Raji (cell line): Measurements from ENCODE around the gene IGF1.

ENCODE experiments used
- POLR2A ChIP-seq: IDR thresholded peaks from 2 replicates; pipeline ENCODE4 v1.6.1; 2011; ENCODE audit warnings: low read depth, low read length, control low read depth; ENCODE audit not compliant: insufficient read depth

IGF1 gene

DNA sequence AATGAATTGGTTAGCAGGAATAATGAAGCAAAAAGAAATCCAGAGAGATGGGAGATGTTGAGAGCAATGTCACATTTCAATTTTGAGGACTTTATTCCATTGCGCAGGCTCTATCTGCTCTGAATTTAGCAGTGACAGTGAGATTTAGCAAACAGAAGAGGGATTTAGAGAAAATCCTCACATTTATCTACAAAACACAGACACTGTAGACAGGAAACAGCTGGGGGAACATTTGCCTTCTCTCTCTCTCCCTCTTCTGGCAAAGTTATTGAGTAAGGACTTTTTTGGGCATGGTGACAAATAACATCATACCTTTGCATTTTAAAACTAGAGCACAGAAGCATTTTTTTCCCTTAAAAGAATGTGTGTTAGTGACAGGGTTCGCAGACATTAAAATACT is at the start of gene IGF1:
Gene IGF1 (minus strand): TSS at position 158 of the 400 bp plus-strand sequence. CDS start 182 bp downstream, outside the sequence.
- no peak for TF ChIP-seq POLR2A

DNA sequence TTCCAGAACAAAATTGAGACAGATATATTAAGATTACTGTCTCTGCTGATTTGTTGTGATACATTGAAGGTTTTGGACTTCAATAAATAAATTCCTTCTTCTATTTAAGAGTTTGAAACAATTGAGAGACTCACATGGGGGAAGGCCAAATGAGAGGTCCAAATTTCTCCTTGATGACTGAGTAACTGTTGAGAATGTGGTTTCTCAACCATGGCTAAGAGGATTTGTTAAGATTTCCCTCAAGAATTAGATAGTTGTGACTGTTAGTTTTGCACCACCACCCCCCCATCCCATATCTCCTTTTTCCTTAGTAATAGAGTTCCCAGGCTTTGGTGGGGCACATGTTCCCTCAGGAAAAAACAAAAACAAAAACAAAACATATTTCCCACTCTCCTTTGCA is 47.7 kb upstream of the IGF1 start:
- TF ChIP-seq POLR2A, result no peak

- no peak for TF ChIP-seq POLR2A
Measured at GRCh38 chr12:102527171-102527720, 46.9 kb upstream of the IGF1 start.

DNA sequence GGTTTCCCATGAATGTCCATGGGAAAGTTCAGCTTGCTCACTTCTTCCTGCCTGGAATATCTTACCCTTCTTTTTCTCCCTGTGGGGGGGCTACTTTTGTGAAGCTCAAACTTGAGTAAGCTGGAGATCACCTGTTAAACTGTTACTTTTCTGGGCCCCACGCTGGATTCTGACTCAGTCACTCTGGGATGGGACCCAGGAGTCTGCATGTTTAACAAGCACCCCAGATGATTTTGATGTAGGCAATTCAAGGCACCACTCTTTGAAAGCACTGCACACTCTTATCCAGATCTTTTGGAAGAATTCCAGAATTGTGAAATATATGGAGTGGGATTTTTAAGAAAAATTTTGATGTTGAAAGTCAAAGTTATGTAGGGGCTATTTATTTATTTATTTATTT is 46.3 kb upstream of the IGF1 start:
- no peak for TF ChIP-seq POLR2A

DNA sequence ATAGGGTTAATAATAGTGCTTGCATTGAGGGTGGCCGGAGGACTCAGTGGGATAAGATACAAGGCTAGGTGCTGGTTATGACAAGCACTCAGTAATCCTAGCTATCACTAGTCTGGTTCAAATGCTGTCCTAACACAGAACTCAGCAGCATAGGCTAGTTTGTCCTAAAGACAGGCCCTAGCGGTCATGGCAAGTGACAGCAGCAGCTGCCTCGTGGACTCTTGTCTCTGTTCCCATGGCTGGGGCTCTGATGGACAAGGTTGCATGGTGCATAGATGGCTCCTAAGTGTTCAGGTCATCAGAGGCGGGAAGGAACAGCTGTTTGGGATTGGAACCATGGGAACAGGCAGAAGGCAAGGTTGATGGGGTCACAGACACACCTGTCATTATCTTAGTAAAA is 42.4 kb upstream of the IGF1 start:
- TF ChIP-seq POLR2A, result no peak

DNA sequence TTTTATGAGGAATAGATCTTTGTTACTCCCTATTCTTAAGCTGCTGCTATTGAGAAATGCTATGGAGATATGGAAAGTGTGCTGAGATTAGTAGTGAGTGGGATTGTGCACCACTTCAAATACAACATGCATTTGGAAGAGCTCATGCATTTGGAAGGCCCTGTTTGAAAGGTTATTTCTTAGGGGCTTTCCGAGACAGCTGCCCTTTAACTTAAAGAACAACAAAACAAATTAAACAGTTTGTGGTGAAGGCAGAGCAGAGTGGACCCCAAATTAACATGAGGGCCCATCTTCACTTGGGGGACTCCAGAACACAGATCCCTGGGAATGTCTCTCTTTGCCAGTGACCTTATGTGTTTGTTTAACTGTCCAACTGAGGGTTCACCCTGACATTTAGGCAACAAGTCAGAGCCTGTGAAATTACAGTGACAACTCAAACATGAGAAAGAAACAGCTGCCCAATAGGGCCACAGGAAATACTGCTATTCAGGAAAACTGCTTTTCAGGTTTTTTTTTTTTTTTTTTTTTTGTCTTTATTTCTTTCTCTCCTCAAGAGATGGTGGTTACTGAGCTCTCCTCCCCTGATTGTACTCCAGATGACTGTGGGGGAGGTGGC is 41.4 kb upstream of the IGF1 start:
- TF ChIP-seq POLR2A, result no peak

- TF ChIP-seq POLR2A, result no peak
Measured at GRCh38 chr12:102518871-102519270, 38.5 kb upstream of the IGF1 start.

DNA sequence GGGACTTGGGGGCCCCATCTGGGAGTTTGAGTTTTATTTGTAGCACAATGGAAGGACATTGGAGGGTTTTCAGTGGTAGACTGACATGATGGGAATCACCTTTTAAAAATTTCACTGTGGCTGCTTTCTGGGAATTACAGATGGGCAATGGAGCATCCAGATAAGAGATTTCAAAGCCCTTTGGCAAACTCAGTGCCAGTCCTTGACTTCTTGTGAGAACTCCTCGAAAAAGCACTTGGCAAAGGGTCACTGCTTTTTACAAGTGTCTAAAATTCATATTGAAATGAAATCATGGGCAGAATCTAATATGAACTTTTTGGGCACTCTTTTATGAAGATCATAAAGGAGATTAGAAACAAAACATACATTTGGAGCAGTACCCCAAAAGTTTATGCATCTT is 34.3 kb upstream of the IGF1 start:
- TF ChIP-seq POLR2A, result no peak

- no peak for TF ChIP-seq POLR2A
Measured at GRCh38 chr12:102513739-102514138, 33.4 kb upstream of the IGF1 start.

GRCh38 chr12:102513272-102513671 is 32.9 kb upstream of the IGF1 start:
- no peak for TF ChIP-seq POLR2A

DNA sequence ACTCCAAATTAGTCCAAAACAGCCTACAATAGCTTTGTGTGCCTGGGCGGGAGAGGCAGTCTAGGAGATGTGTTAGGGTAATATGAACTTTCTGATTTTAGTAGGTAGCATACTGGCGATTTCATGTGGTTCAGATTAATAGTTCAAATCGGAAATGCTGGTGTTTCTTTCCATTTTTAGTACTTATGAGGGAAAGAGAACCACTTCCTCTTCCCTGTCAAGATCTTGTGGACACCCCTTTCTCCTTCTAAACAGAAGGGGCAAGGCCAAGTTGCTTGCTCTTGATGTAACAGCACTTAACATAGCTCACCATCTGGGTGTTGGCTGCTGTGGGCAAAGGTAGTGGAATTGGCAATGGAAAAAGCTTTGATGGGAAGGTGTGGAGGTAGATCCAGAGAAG is 32.2 kb upstream of the IGF1 start:
- TF ChIP-seq POLR2A, result no peak

DNA sequence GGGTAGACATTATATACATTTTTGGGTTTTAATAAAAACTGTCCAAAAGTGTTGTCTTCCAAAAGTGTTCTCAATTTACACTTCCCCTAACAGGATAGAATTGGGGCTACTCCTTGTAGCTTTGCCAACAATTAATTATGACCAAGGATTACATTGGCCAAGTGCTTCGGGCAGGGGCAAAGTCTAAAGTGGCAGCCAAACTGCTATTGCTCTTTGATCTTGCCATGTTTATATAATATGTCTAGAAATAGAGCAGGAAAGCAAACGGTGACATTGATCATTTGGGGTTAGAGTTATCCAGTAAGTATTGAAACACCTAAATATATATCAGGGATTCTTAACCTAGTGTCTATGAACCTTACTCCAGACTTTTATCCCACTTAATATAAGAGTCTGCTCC is 31.2 kb upstream of the IGF1 start:
- no peak for TF ChIP-seq POLR2A

GRCh38 chr12:102510463-102510862 is 30.1 kb upstream of the IGF1 start:
- no peak for TF ChIP-seq POLR2A

GRCh38 chr12:102510031-102510430 is 29.7 kb upstream of the IGF1 start:
- no peak for TF ChIP-seq POLR2A

DNA sequence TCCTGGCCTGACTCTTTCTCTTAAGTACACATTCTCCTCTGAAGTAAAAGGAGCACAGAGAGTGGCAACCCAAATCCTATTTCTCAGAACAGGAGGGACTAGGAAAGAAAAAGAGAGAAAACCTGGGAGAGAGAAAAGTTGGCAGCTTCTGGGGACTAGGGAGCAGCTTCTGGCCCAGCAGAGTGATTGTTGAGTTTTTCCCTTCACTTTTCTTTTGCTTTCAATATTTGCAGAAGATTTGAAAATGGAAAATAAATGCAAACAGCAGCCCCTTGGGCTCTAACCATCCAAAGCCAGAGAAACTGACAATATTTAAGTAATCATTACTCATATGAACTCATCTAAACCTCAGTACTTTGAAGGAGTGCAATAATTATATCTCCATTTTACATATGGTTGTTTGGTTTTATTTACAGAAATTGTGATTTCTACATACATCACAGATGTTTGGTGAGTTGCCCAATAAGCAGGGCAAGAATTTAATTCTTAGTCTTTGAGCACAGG is 28.8 kb upstream of the IGF1 start:
- TF ChIP-seq POLR2A, result no peak

GRCh38 chr12:102508052-102508451 is 27.7 kb upstream of the IGF1 start:
- TF ChIP-seq POLR2A, result no peak

GRCh38 chr12:102507301-102507700 is 26.9 kb upstream of the IGF1 start:
- TF ChIP-seq POLR2A, result no peak
